GM15510 (cell line): ENCODE data around the gene IRF4.

Source experiments
- POLR2A ChIP-seq: IDR thresholded peaks from 3 replicates; pipeline ENCODE4 v1.6.1; 2011; ENCODE audit warnings: borderline replicate concordance; ENCODE audit not compliant: insufficient read length; ENCODE audit errors: extremely low read depth

The IRF4 gene

GRCh38 chr6:403659-404655 is 12.4 kb downstream of the IRF4 start:
- TF ChIP-seq POLR2A: peak; percentile 23

- TF ChIP-seq POLR2A: peak; percentile 35
Measured at GRCh38 chr6:404685-405423, 13.3 kb downstream of the IRF4 start.

- no peak for TF ChIP-seq POLR2A
Measured at GRCh38 chr6:408148-408547, 16.6 kb downstream of the IRF4 start.

- TF ChIP-seq POLR2A: peak; percentile 46
Measured at GRCh38 chr6:408599-409102, 17.1 kb downstream of the IRF4 start.

GRCh38 chr6:409370-409972 is 17.9 kb downstream of the IRF4 start:
- peak; percentile 49 for TF ChIP-seq POLR2A

GRCh38 chr6:410555-411395 is 19.2 kb downstream of the IRF4 start:
- peak; percentile 60 for TF ChIP-seq POLR2A

- TF ChIP-seq POLR2A: no peak
Measured at GRCh38 chr6:411402-412145, 20.0 kb downstream of the IRF4 start.

- TF ChIP-seq POLR2A: no peak
Measured at GRCh38 chr6:412146-412886, 20.8 kb downstream of the IRF4 start.

GRCh38 chr6:414447-414846 is 22.9 kb downstream of the IRF4 start:
- no peak for TF ChIP-seq POLR2A

GRCh38 chr6:415087-415486 is 23.5 kb downstream of the IRF4 start:
- TF ChIP-seq POLR2A: no peak

- no peak for TF ChIP-seq POLR2A
Measured at GRCh38 chr6:421211-421610, 29.7 kb downstream of the IRF4 start.

GRCh38 chr6:422433-423054 is 31.0 kb downstream of the IRF4 start:
- no peak for TF ChIP-seq POLR2A
